Panc1 (cell line): ENCODE results near the gene ATP10A.

Source experiments
- POLR2AphosphoS5 ChIP-seq: IDR thresholded peaks from 2 replicates; pipeline ENCODE4 v1.6.1; 2012; ENCODE audit warnings: mild to moderate bottlenecking, low read depth, low read length, moderate library complexity
- REST ChIP-seq, 2 experiments: IDR thresholded peaks; 2 replicates each; pipeline ENCODE4 v1.6.1; 2011 to 2012; ENCODE audit warnings: low read depth in 2 of 2, control low read depth in 1 of 2, low read length in 1 of 2, mild to moderate bottlenecking in 1 of 2, moderate library complexity in 1 of 2; ENCODE audit not compliant: insufficient read depth in 1 of 2
- SIN3A ChIP-seq: IDR thresholded peaks from 2 replicates; pipeline ENCODE4 v1.6.1; 2012; ENCODE audit warnings: low read depth, mild to moderate bottlenecking, low read length, moderate library complexity, borderline replicate concordance; ENCODE audit not compliant: insufficient read depth
- TF ChIP-seq, protein P1 (sequence below): fragments of 450-650 bp; IDR thresholded peaks from 2 replicates; pipeline ENCODE4 v1.5.1; 2017; ENCODE audit warnings: mild to moderate bottlenecking

GRCh38 chr15:25667829-25668228, 195.3 kb downstream of the ATP10A start:
- TF ChIP-seq, protein P1, sequence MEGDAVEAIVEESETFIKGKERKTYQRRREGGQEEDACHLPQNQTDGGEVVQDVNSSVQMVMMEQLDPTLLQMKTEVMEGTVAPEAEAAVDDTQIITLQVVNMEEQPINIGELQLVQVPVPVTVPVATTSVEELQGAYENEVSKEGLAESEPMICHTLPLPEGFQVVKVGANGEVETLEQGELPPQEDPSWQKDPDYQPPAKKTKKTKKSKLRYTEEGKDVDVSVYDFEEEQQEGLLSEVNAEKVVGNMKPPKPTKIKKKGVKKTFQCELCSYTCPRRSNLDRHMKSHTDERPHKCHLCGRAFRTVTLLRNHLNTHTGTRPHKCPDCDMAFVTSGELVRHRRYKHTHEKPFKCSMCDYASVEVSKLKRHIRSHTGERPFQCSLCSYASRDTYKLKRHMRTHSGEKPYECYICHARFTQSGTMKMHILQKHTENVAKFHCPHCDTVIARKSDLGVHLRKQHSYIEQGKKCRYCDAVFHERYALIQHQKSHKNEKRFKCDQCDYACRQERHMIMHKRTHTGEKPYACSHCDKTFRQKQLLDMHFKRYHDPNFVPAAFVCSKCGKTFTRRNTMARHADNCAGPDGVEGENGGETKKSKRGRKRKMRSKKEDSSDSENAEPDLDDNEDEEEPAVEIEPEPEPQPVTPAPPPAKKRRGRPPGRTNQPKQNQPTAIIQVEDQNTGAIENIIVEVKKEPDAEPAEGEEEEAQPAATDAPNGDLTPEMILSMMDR: no peak
- no peak for TF ChIP-seq REST (IDR thresholded peaks at IDR 0.05; ENCODE audit: insufficient read depth in 1 of 2, low read depth in 2 of 2, low read length in 1 of 2)
- TF ChIP-seq POLR2AphosphoS5: no peak
- no peak for TF ChIP-seq SIN3A
